Caco-2 (cell line): ENCODE measurements around the gene TMC1. TPM values are rescaled to one million over a fixed set of nuclear protein-coding genes. Genes with fewer than 3 reads are reported as not detected.

Experiments
- BruUV-seq: library from RNA; stranded (reverse); fragments of 400-500 nt; replicated peaks from 2 replicates; lab custom pipeline; 2021; lab: Mats Ljungman, UMichigan
- CTCF ChIA-PET: fragments of 300-600 bp; sonication (Branson Sonifier 250); formaldehyde crosslinking; loops from one replicate; lab custom pipeline; 2022; ENCODE audit warnings: antibody characterized with exemption; lab: Charles Lee
- POLR2A ChIA-PET: fragments of 300-600 bp; sonication (Branson Sonifier 250); formaldehyde crosslinking; loops from one replicate; lab custom pipeline; 2022; ENCODE audit warnings: antibody characterized with exemption; lab: Charles Lee
- DNase-seq, 2 experiments: peaks; one replicate each; pipeline versions ENCODE4 v3.0.0 to v3.0.0-alpha.2; 2020 to 2022
- H3K27me3 ChIP-seq: replicated peaks from 2 replicates; pipeline ENCODE4 v1.6.0; 2011; ENCODE audit warnings: low read length; ENCODE audit not compliant: control insufficient read depth, insufficient read depth
- H3K36me3 ChIP-seq: 2 replicates; pipeline ENCODE4 v1.5.1; 2011; ENCODE audit warnings: low read length; ENCODE audit not compliant: control insufficient read depth, insufficient read depth
- H3K4me1 ChIP-seq: fragments of 250-450 bp; sonication (Bioruptor Pico); 2 replicates; pipeline ENCODE4 v1.5.1; 2020; ENCODE audit warnings: mild to moderate bottlenecking
- H3K4me3 ChIP-seq: 2 replicates; pipeline ENCODE4 v1.5.1; 2011; ENCODE audit warnings: low read depth, mild to moderate bottlenecking, control low read depth, low read length
- H3K9me3 ChIP-seq: fragments of 250-450 bp; sonication (Bioruptor Pico); 2 replicates; pipeline ENCODE4 v1.5.1; 2020; ENCODE audit warnings: mild to moderate bottlenecking, moderate library complexity
- H3K27ac Mint-ChIP-seq: one replicate; pipeline ENCODE4 v1.8.0; 2022; ENCODE audit warnings: mixed read lengths; ENCODE audit not compliant: unreplicated experiment
- H3K27me3 Mint-ChIP-seq: one replicate; pipeline ENCODE4 v1.8.0; 2022; ENCODE audit warnings: mixed read lengths; ENCODE audit not compliant: insufficient read depth, unreplicated experiment
- H3K36me3 Mint-ChIP-seq: one replicate; pipeline ENCODE4 v1.8.0; 2022; ENCODE audit warnings: mild to moderate bottlenecking, mixed read lengths; ENCODE audit not compliant: insufficient read depth, unreplicated experiment
- H3K4me1 Mint-ChIP-seq: one replicate; pipeline ENCODE4 v1.8.0; 2022; ENCODE audit warnings: low read depth, mixed read lengths; ENCODE audit not compliant: unreplicated experiment
- H3K4me3 Mint-ChIP-seq: one replicate; pipeline ENCODE4 v1.8.0; 2022; ENCODE audit warnings: mild to moderate bottlenecking, moderate library complexity, mixed read lengths; ENCODE audit not compliant: unreplicated experiment
- H3K9me3 Mint-ChIP-seq: one replicate; pipeline ENCODE4 v1.8.0; 2022; ENCODE audit warnings: mixed read lengths; ENCODE audit not compliant: unreplicated experiment
- intact Hi-C: fragments of 100-400 bp; cut with micrococcal nuclease; formaldehyde crosslinking; loops from one replicate; pipeline ENCODE4 v1.10.0; 2022; ENCODE audit not compliant: unreplicated experiment
- total RNA-seq: library from RNA; stranded (reverse); gene quantifications from 2 replicates; pipeline ENCODE4 v1.2.3, GENCODE V29; 2022
- TF ChIP-seq, protein P1 (sequence below), 2 experiments: fragments of 200-600 bp in 1 of 2; IDR thresholded peaks; 1 replicate in 1 of 2; 2 replicates in 1 of 2; pipeline versions ENCODE4 v1.5.1 to v1.8.0; 2011 to 2022; ENCODE audit warnings: antibody characterized with exemption in 1 of 2, control low read depth in 1 of 2, inconsistent platforms in 1 of 2, low read depth in 1 of 2, low read length in 1 of 2, mild to moderate bottlenecking in 1 of 2, moderate library complexity in 1 of 2; ENCODE audit not compliant: insufficient read depth in 1 of 2, severe bottlenecking in 1 of 2, unreplicated experiment in 1 of 2

TMC1 gene
- total RNA-seq, 1 experiment from 2014 or later: not detected

DNA sequence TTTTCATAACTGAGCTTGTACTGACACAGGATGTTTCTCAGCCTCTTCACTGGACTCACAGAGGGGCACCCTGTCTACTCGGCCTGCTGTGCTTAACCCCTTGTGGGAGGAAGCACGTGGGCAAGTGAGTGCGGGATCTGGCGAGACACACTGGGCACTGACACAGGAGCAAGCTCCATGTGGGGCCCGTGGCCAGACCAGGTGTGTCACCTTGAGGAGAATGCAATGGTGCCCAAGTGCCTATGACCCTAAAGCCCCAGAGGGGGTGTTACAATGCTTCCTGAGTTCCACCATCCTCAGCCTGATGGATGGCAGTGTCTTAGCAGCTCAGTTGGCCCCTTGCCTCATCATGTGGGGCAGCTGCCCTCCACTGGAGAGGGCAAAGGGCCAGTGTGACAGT lies 302.6 kb downstream of the TMC1 start:
- TF ChIP-seq, protein P1, sequence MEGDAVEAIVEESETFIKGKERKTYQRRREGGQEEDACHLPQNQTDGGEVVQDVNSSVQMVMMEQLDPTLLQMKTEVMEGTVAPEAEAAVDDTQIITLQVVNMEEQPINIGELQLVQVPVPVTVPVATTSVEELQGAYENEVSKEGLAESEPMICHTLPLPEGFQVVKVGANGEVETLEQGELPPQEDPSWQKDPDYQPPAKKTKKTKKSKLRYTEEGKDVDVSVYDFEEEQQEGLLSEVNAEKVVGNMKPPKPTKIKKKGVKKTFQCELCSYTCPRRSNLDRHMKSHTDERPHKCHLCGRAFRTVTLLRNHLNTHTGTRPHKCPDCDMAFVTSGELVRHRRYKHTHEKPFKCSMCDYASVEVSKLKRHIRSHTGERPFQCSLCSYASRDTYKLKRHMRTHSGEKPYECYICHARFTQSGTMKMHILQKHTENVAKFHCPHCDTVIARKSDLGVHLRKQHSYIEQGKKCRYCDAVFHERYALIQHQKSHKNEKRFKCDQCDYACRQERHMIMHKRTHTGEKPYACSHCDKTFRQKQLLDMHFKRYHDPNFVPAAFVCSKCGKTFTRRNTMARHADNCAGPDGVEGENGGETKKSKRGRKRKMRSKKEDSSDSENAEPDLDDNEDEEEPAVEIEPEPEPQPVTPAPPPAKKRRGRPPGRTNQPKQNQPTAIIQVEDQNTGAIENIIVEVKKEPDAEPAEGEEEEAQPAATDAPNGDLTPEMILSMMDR (IDR thresholded peaks at IDR 0.05; ENCODE audit: insufficient read depth in 1 of 2, low read depth in 1 of 2, low read length in 1 of 2, severe bottlenecking in 1 of 2, unreplicated experiment in 1 of 2): no peak
- Mint-ChIP-seq H3K9me3 (no peaks in the 10 kb centered on the region), H3K27ac (no peak overlapping the region), H3K4me3 (no peak overlapping the region), H3K36me3 (no peaks in the 10 kb centered on the region), H3K27me3 (no peaks in the 10 kb centered on the region), H3K4me1 (no peaks in the 10 kb centered on the region)
- no peak for DNase-seq
- Histone ChIP-seq H3K27me3 (no peaks in the 10 kb centered on the region), H3K4me1 (no peaks in the 10 kb centered on the region), H3K4me3 (no peak overlapping the region), H3K36me3 (no peaks in the 10 kb centered on the region), H3K9me3 (no peaks in the 10 kb centered on the region)
- ChIA-PET POLR2A (no interaction called here), CTCF (no interaction called here)
- intact Hi-C loops: loop anchor here (5.0 kb wide), 1 partner anchor 542 kb away; no protein-coding TSS in a partner anchor
- no TSS peak for BruUV-seq

- H3K9me3 Mint-ChIP-seq: no peaks in the 10 kb centered on the region
- intact Hi-C loops: no loop called here
- POLR2A ChIA-PET: no interaction called here
- TF ChIP-seq, protein P1 (IDR thresholded peaks at IDR 0.05; ENCODE audit: insufficient read depth in 1 of 2, low read depth in 1 of 2, low read length in 1 of 2, severe bottlenecking in 1 of 2, unreplicated experiment in 1 of 2): no peak
- no peaks in the 10 kb centered on the region for H3K4me1 Mint-ChIP-seq
- Histone ChIP-seq H3K36me3 (no peaks in the 10 kb centered on the region), H3K27me3 (no peaks in the 10 kb centered on the region), H3K4me3 (no peak overlapping the region), H3K9me3 (no peaks in the 10 kb centered on the region), H3K4me1 (no peaks in the 10 kb centered on the region)
- no peak overlapping the region for H3K27ac Mint-ChIP-seq
- no TSS peak for BruUV-seq
- CTCF ChIA-PET: interaction anchor here (0.5 kb wide), 1 partner anchor 30 kb away, joined by 5 read pairs; no protein-coding TSS in a partner anchor
- no peak overlapping the region for H3K4me3 Mint-ChIP-seq
- no peak for DNase-seq
- no peaks in the 10 kb centered on the region for H3K27me3 Mint-ChIP-seq
- H3K36me3 Mint-ChIP-seq: no peaks in the 10 kb centered on the region
Observed at GRCh38 chr9:72826996-72827949, 305.9 kb downstream of the TMC1 start.

GRCh38 chr9:72827950-72828731 lies 306.7 kb downstream of the TMC1 start:
- H3K9me3 Mint-ChIP-seq: no peaks in the 10 kb centered on the region
- H3K9me3 ChIP-seq: no peaks in the 10 kb centered on the region
- H3K27me3 ChIP-seq: no peaks in the 10 kb centered on the region
- intact Hi-C loops: no loop called here
- H3K27me3 Mint-ChIP-seq: no peaks in the 10 kb centered on the region
- BruUV-seq: no TSS peak
- H3K36me3 Mint-ChIP-seq: no peaks in the 10 kb centered on the region
- no peaks in the 10 kb centered on the region for H3K36me3 ChIP-seq
- no peaks in the 10 kb centered on the region for H3K4me1 Mint-ChIP-seq
- no peak for DNase-seq
- no peak overlapping the region for H3K27ac Mint-ChIP-seq
- H3K4me3 Mint-ChIP-seq: no peak overlapping the region
- TF ChIP-seq, protein P1 (IDR thresholded peaks at IDR 0.05; ENCODE audit: insufficient read depth in 1 of 2, low read depth in 1 of 2, low read length in 1 of 2, severe bottlenecking in 1 of 2, unreplicated experiment in 1 of 2): no peak
- CTCF ChIA-PET: no interaction called here
- POLR2A ChIA-PET: no interaction called here
- H3K4me3 ChIP-seq: no peak overlapping the region
- no peaks in the 10 kb centered on the region for H3K4me1 ChIP-seq
